HEK293 (cell line): Measurements from ENCODE around the gene CADPS2.

Source experiments
- CTCF ChIA-PET: fragments of 350-600 bp; formaldehyde crosslinking; extraction: SDS; loops from one replicate; lab custom pipeline; 2021; ENCODE audit warnings: antibody characterized with exemption; lab: Yijun Ruan, JAX
- POLR2A ChIA-PET: fragments of 300-600 bp; formaldehyde crosslinking; extraction: SDS; loops from one replicate; lab custom pipeline; 2020; ENCODE audit warnings: antibody characterized with exemption, inconsistent platforms; lab: Yijun Ruan, JAX
- H3K27ac ChIP-seq: fragments of 200-500 bp; sonication (Bioruptor generic); 2 replicates; pipeline ENCODE4 v1.5.1; 2014; ENCODE audit warnings: low read depth, low read length, control low read depth, inconsistent platforms; ENCODE audit errors: extremely low read depth
- H3K36me3 ChIP-seq, 2 experiments: fragments of 200-500 bp in 1 of 2; sonication (Bioruptor generic) in 1 of 2; 1 replicate in 1 of 2; 2 replicates in 1 of 2; pipeline ENCODE4 v1.5.1; 2014 to 2017; ENCODE audit warnings: inconsistent platforms in 2 of 2, low read length in 2 of 2; ENCODE audit not compliant: control insufficient read depth in 2 of 2, insufficient read depth in 1 of 2
- H3K4me1 ChIP-seq: fragments of 200-500 bp; sonication (Bioruptor generic); 2 replicates; pipeline ENCODE4 v1.5.1; 2014; ENCODE audit warnings: mild to moderate bottlenecking, low read length, inconsistent platforms; ENCODE audit not compliant: control insufficient read depth, insufficient read depth
- H3K4me3 ChIP-seq: 2 replicates; pipeline ENCODE4 v1.5.1; 2011; ENCODE audit warnings: low read depth, mild to moderate bottlenecking, control low read depth, low read length, moderate library complexity
- H3K9me3 ChIP-seq: fragments of 200-500 bp; sonication (Bioruptor generic); 2 replicates; pipeline ENCODE4 v1.5.1; 2014; ENCODE audit warnings: low read depth, low read length, inconsistent platforms; ENCODE audit not compliant: control insufficient read depth, insufficient read depth
- GFI1B ChIP-seq: fragments of 450-650 bp; formaldehyde crosslinking; IDR thresholded peaks from 2 replicates; pipeline ENCODE4 v1.5.1; 2016; ENCODE audit warnings: missing biosample characterization, missing genetic modification characterization
- HOXD13 ChIP-seq: sonication (generic); formaldehyde crosslinking; IDR thresholded peaks from 2 replicates; pipeline ENCODE4 v1.8.0; 2022; ENCODE audit warnings: missing genetic modification reagents, borderline replicate concordance
- INSM2 ChIP-seq: fragments of 450-650 bp; formaldehyde crosslinking; IDR thresholded peaks from 2 replicates; pipeline ENCODE4 v1.5.1; 2016; ENCODE audit warnings: missing biosample characterization, missing genetic modification characterization
- REST ChIP-seq: fragments of 450-650 bp; formaldehyde crosslinking; IDR thresholded peaks from 2 replicates; pipeline ENCODE4 v1.5.1; 2016; ENCODE audit warnings: missing biosample characterization, missing genetic modification characterization
- SP7 ChIP-seq: fragments of 450-650 bp; formaldehyde crosslinking; IDR thresholded peaks from 2 replicates; pipeline ENCODE4 v1.5.1; 2016; ENCODE audit warnings: missing biosample characterization, missing genetic modification characterization
- ZNF132 ChIP-seq: fragments of 450-650 bp; formaldehyde crosslinking; IDR thresholded peaks from 2 replicates; pipeline ENCODE4 v1.5.1; 2017; ENCODE audit warnings: missing biosample characterization, missing genetic modification characterization, borderline replicate concordance
- ZNF140 ChIP-seq: fragments of 450-650 bp; formaldehyde crosslinking; IDR thresholded peaks from 2 replicates; pipeline ENCODE4 v1.5.1; 2016; ENCODE audit warnings: missing biosample characterization, missing genetic modification characterization
- ZNF155 ChIP-seq: fragments of 450-650 bp; formaldehyde crosslinking; IDR thresholded peaks from 2 replicates; pipeline ENCODE4 v1.5.1; 2016; ENCODE audit warnings: missing biosample characterization, missing genetic modification characterization
- ZNF211 ChIP-seq: fragments of 450-650 bp; formaldehyde crosslinking; IDR thresholded peaks from 2 replicates; pipeline ENCODE4 v1.5.1; 2016; ENCODE audit warnings: low read depth, missing biosample characterization, missing genetic modification characterization
- ZNF223 ChIP-seq: fragments of 450-650 bp; formaldehyde crosslinking; IDR thresholded peaks from 2 replicates; pipeline ENCODE4 v1.5.1; 2016; ENCODE audit warnings: missing biosample characterization, missing genetic modification characterization
- ZNF311 ChIP-seq: fragments of 450-650 bp; formaldehyde crosslinking; IDR thresholded peaks from 2 replicates; pipeline ENCODE4 v1.5.1; 2017; ENCODE audit warnings: missing biosample characterization, missing genetic modification characterization, borderline replicate concordance
- ZNF366 ChIP-seq: fragments of 450-650 bp; formaldehyde crosslinking; conservative IDR thresholded peaks from 2 replicates; pipeline ENCODE4 v1.5.1; 2016; ENCODE audit warnings: missing biosample characterization, missing genetic modification characterization
- ZNF391 ChIP-seq: fragments of 450-650 bp; formaldehyde crosslinking; IDR thresholded peaks from 2 replicates; pipeline ENCODE4 v1.5.1; 2016; ENCODE audit warnings: low read depth, missing biosample characterization, missing genetic modification characterization, borderline replicate concordance
- ZNF394 ChIP-seq: fragments of 450-650 bp; formaldehyde crosslinking; IDR thresholded peaks from 2 replicates; pipeline ENCODE4 v1.5.1; 2016; ENCODE audit warnings: missing biosample characterization, missing genetic modification characterization, mild to moderate bottlenecking, moderate library complexity, borderline replicate concordance
- ZNF701 ChIP-seq: fragments of 450-650 bp; formaldehyde crosslinking; IDR thresholded peaks from 2 replicates; pipeline ENCODE4 v1.5.1; 2016; ENCODE audit warnings: missing biosample characterization, missing genetic modification characterization
- ZNF791 ChIP-seq: fragments of 450-650 bp; formaldehyde crosslinking; IDR thresholded peaks from 2 replicates; pipeline ENCODE4 v1.5.1; 2016; ENCODE audit warnings: missing biosample characterization, missing genetic modification characterization
- TF ChIP-seq, protein P1 (sequence below): fragments of 450-650 bp; formaldehyde crosslinking; IDR thresholded peaks from 2 replicates; pipeline ENCODE4 v1.5.1; 2016; ENCODE audit warnings: missing biosample characterization, missing genetic modification characterization
- TF ChIP-seq, protein P2 (sequence below): sonication (generic); formaldehyde crosslinking; IDR thresholded peaks from 2 replicates; pipeline ENCODE4 v1.8.1; 2022; ENCODE audit warnings: mild to moderate bottlenecking, moderate library complexity, missing genetic modification reagents
- TF ChIP-seq, protein P3 (sequence below): fragments of 450-650 bp; formaldehyde crosslinking; IDR thresholded peaks from 2 replicates; pipeline ENCODE4 v1.5.1; 2016; ENCODE audit warnings: missing biosample characterization, missing genetic modification characterization

The CADPS2 gene

DNA sequence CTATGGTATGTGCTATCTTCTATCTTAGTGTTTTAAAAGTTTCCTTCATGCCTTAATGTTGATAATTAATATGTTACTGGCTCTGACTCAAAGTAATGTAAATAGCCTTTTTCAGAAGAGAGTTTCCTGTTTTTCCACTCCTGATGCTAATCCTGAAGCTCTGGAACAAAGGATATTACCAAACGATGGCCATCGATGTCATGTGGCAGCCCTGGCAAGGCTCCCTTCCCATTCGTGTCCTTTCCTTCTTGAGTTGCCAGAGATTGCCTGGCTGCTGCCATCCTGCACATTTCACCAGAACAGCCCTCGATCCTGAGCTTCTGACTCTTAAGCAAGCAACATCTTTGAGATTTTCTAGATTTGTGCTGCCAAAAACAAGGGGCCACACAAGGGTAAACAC is 233.4 kb downstream of the CADPS2 start (continued):
- TF ChIP-seq REST (tag by site-specific recombination) (no peak), ZNF211 (no peak), ZNF791 (tag by site-specific recombination) (no peak), ZNF366 (tag by site-specific recombination) (no peak)
- TF ChIP-seq, all 188 proteins: peak for 0

- no peak overlapping the region for H3K4me3 ChIP-seq
- ChIA-PET CTCF (no interaction called here), POLR2A (no interaction called here)
- no peak overlapping the region for H3K27ac ChIP-seq
- no peaks in the 10 kb centered on the region for H3K9me3 ChIP-seq
- H3K36me3 ChIP-seq, result no peaks in the 10 kb centered on the region
- TF ChIP-seq ZNF311 (tag by site-specific recombination) (no peak), GFI1B (tag by site-specific recombination) (no peak), ZNF394 (tag by site-specific recombination) (no peak), ZNF701 (tag by site-specific recombination) (no peak), INSM2 (tag by site-specific recombination) (no peak), ZNF140 (no peak), HOXD13 (no peak), ZNF223 (tag by site-specific recombination) (no peak), SP7 (no peak), ZNF132 (no peak), ZNF391 (tag by site-specific recombination) (no peak), ZNF155 (tag by site-specific recombination) (no peak)
- TF ChIP-seq, protein P1, sequence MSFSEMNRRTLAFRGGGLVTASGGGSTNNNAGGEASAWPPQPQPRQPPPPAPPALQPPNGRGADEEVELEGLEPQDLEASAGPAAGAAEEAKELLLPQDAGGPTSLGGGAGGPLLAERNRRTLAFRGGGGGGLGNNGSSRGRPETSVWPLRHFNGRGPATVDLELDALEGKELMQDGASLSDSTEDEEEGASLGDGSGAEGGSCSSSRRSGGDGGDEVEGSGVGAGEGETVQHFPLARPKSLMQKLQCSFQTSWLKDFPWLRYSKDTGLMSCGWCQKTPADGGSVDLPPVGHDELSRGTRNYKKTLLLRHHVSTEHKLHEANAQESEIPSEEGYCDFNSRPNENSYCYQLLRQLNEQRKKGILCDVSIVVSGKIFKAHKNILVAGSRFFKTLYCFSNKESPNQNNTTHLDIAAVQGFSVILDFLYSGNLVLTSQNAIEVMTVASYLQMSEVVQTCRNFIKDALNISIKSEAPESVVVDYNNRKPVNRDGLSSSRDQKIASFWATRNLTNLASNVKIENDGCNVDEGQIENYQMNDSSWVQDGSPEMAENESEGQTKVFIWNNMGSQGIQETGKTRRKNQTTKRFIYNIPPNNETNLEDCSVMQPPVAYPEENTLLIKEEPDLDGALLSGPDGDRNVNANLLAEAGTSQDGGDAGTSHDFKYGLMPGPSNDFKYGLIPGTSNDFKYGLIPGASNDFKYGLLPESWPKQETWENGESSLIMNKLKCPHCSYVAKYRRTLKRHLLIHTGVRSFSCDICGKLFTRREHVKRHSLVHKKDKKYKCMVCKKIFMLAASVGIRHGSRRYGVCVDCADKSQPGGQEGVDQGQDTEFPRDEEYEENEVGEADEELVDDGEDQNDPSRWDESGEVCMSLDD (tag by site-specific recombination), result no peak
- TF ChIP-seq, protein P2, sequence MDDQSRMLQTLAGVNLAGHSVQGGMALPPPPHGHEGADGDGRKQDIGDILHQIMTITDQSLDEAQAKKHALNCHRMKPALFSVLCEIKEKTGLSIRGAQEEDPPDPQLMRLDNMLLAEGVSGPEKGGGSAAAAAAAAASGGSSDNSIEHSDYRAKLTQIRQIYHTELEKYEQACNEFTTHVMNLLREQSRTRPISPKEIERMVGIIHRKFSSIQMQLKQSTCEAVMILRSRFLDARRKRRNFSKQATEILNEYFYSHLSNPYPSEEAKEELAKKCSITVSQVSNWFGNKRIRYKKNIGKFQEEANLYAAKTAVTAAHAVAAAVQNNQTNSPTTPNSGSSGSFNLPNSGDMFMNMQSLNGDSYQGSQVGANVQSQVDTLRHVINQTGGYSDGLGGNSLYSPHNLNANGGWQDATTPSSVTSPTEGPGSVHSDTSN, result no peak
- TF ChIP-seq, protein P3, sequence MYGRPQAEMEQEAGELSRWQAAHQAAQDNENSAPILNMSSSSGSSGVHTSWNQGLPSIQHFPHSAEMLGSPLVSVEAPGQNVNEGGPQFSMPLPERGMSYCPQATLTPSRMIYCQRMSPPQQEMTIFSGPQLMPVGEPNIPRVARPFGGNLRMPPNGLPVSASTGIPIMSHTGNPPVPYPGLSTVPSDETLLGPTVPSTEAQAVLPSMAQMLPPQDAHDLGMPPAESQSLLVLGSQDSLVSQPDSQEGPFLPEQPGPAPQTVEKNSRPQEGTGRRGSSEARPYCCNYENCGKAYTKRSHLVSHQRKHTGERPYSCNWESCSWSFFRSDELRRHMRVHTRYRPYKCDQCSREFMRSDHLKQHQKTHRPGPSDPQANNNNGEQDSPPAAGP (tag by site-specific recombination), result no peak
- H3K4me1 ChIP-seq, result no peaks in the 10 kb centered on the region
Measured at GRCh38 chr7:122651451-122651850, 234.8 kb downstream of the CADPS2 start.
